ENCODE measurements around the gene ABTB2. TPM values are rescaled to one million over a fixed set of nuclear protein-coding genes. Genes with fewer than 3 reads are reported as not detected.

The ABTB2 gene
- total and polyA plus RNA-seq, 12 donors, result 2.5 to 19.1 (median 14.2) TPM

DNA sequence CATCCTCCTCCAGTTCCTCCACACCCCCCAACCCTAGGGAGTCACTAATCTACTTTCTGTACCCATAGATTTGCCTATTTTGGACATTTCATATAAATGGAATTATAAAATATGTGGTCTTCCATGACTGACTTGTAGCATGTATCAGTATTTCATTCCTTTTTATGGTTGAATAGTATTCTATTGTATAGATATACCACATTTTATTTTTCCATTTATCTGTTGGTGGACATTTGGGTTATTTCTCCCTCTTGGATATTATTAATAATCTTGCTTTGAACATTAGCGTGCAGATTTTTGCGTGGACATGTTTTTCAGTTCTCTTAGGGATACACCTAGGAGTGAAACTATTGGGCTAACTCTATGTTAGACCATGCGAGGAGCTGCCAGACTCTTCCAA is 229.0 kb downstream of the ABTB2 start:
- no peak overlapping the region for H3K27ac ChIP-seq
- intact Hi-C loops (cut with DNase I), result no loop called here
- peaks cover 0 to 17% (median 6%) of the 10 kb centered on the region in 9 donors for H3K4me1 ChIP-seq
- DNase-seq (no peak), ATAC-seq (no peak)
- H3K4me3 ChIP-seq, result no peak overlapping the region
- H3K9me3 ChIP-seq, result no peaks in the 10 kb centered on the region
- H3K27me3 ChIP-seq, result no peaks in the 10 kb centered on the region
- no peak for TF ChIP-seq CTCF (IDR thresholded peaks at IDR 0.05)
- WGBS, 2 donors, result 98% methylated on average over 3 of the region's 3 CpGs
- H3K36me3 ChIP-seq, result peaks cover 0 to 100% (median 67%) of the 10 kb centered on the region in 9 donors

- ATAC-seq (no peak), DNase-seq (no peak)
- no peaks in the 10 kb centered on the region for H3K9me3 ChIP-seq
- TF ChIP-seq CTCF (IDR thresholded peaks at IDR 0.05), result no peak
- H3K4me1 ChIP-seq, result peaks cover 0 to 8% (median 0%) of the 10 kb centered on the region in 9 donors
- H3K27ac ChIP-seq, result no peak overlapping the region
- intact Hi-C loops (cut with DNase I), result no loop called here
- H3K27me3 ChIP-seq, result no peaks in the 10 kb centered on the region
- H3K36me3 ChIP-seq, result peaks cover 0 to 100% (median 70%) of the 10 kb centered on the region in 9 donors
- WGBS, 2 donors, result 85 to 90% methylated on average over 12 of the region's 12 CpGs
- H3K4me3 ChIP-seq, result no peak overlapping the region
Observed at GRCh38 chr11:34126959-34127848, 230.6 kb downstream of the ABTB2 start.

DNA sequence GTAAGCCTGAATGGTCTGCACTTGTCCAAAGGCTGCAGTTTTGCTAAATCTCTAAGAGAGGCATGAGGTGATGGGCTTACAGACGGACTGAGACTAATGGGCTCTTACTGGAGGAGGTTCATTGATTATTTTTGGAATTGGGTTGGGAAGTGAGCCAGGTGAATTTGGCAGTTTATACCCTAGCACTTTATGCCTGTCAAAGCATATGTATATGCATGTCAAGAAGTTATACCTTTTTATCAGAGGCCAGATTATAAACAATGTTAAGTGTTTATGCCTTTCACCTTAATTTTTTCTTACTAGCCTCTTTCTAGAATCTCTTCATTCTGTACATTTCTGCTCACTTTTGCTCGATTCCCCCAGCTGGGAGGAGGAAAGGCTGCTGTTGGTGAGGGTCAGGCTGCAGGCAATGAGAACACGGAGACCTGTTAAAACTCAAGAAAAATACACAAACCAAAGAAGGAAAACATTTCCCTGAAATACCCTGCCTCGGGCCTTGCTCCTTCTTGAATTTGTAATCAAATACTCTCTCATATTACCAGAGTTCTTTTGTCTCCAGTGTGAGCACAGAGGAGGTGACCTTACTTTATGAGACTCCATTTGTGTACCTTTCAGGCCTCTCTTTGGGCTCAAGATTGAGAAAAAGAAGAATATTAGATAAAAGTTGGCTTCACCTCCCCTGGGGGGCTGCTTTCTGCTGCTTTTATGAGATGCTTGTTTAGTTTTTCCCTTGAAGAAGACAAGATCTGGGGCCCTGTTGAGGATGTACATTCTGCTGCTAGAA is 232.7 kb downstream of the ABTB2 start:
- Histone ChIP-seq H3K27ac (no peak overlapping the region), H3K36me3 (peaks cover 0 to 100% (median 78%) of the 10 kb centered on the region in 9 donors), H3K9me3 (no peaks in the 10 kb centered on the region), H3K27me3 (no peaks in the 10 kb centered on the region), H3K4me1 (no peaks in the 10 kb centered on the region), H3K4me3 (no peak overlapping the region)
- ATAC-seq (no peak), DNase-seq (no peak)
- 90 to 92% methylated on average over 4 of the region's 4 CpGs for WGBS, 2 donors
- TF ChIP-seq CTCF (IDR thresholded peaks at IDR 0.05), result no peak
- intact Hi-C loops (cut with DNase I), result no loop called here

GRCh38 chr11:34120651-34121050 is 237.2 kb downstream of the ABTB2 start:
- ATAC-seq (no peak), DNase-seq (no peak)
- Histone ChIP-seq H3K36me3 (peaks cover 2 to 100% (median 86%) of the 10 kb centered on the region in 9 donors), H3K4me1 (no peaks in the 10 kb centered on the region), H3K9me3 (no peaks in the 10 kb centered on the region), H3K27me3 (no peaks in the 10 kb centered on the region), H3K27ac (no peak overlapping the region), H3K4me3 (no peak overlapping the region)
- TF ChIP-seq CTCF (IDR thresholded peaks at IDR 0.05), result no peak
- intact Hi-C loops (cut with DNase I), result no loop called here
- WGBS, 2 donors, result 93 to 97% methylated on average over 4 of the region's 4 CpGs
